A172 (cell line): ENCODE measurements around the gene ESPL1. TPM values are rescaled to one million over a fixed set of nuclear protein-coding genes. Genes with fewer than 3 reads are reported as not detected.
A peak's percentile ranks its signal among the peaks of the same experiment; 100 is the strongest.
"Not testable (repeated sequence)": the region's sequence is repeated elsewhere in the genome, so short reads cannot be mapped to it uniquely, and the experiment has no call there.

Experiments
- DNase-seq: peaks from one replicate; pipeline ENCODE4 v3.0.0-alpha.2; 2015; ENCODE audit warnings: low spot score
- total RNA-seq: library from RNA; depleted of rRNA; stranded (reverse); fragments of >200 nt; shearing (Covaris generic); gene quantifications from 2 replicates; pipeline ENCODE4 v1.2.3, GENCODE V29; 2014

ESPL1 gene
- total RNA-seq, 1 experiment from 2014 or later, result 29.4 TPM

DNA sequence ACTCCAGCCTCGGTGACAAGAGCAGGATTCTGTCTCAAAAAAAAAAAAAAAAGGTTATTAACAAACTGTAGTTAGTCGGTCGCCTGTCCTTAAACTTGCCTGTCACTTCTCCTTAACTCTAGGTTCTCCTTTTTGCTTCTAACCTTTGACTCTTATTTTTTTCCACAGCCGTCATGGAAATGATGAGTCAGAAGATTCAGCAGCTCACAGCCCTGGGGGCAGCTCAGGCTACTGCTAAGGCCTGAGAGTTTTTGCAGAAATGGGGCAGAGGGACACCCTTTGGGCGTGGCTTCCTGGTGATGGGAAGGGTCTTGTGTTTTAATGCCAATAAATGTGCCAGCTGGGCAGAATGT, 31.0 kb downstream of the ESPL1 start:
- peak; percentile 63 for DNase-seq

DNA sequence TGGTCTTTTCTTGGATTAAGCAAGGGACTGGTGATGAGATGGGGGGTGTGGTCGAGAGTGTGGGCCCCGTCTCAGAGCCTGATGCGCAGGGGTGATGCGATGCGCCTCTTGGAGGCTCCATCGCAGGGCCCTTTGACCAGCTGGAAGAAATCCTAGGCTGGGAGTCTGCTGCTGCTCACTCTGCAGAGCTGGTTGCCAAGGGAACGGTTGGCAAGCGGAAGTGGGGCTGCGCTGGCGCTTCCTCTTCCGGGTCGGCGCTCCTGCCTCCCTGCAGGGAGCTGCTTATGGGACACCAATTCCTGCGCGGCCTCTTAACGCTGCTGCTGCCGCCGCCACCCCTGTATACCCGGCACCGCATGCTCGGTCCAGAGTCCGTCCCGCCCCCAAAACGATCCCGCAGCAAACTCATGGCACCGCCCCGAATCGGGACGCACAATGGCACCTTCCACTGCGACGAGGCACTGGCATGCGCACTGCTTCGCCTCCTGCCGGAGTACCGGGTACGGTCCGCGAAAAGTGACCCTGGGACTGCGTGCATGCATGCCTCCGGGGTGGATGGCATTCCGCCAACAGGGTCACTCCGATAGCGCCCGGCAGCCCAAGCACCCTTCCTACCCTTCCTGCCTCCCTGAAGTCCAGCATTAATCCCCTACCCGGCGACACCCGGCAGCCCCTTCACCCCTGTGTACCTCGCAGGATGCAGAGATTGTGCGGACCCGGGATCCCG, 31.5 kb downstream of the ESPL1 start, which contains the start of gene MYG1:
Gene MYG1, plus strand, starts transcription at position 242 of the 727 bp plus-strand sequence. Its CDS starts 43 bp downstream, at position 285.
- DNase-seq, result peak; percentile 81

DNA sequence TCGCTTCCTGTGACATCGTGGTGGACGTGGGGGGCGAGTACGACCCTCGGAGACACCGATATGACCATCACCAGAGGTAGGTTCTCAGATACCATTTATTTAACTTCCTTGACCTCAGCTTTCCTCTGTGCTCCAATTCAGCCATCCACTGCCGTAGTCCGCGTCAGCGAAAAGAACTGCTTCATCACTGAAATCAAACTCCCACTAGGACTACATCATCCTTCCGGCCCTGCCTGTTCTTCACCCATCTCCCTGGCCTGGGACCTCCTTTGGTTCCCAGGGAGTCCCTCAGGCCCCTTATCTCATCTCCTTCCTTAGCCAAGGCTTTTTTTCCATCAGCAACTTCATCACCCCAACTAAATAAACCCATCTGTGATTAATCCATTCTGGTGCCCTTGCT, 32.1 kb downstream of the ESPL1 start:
- peak; percentile 28 for DNase-seq

DNA sequence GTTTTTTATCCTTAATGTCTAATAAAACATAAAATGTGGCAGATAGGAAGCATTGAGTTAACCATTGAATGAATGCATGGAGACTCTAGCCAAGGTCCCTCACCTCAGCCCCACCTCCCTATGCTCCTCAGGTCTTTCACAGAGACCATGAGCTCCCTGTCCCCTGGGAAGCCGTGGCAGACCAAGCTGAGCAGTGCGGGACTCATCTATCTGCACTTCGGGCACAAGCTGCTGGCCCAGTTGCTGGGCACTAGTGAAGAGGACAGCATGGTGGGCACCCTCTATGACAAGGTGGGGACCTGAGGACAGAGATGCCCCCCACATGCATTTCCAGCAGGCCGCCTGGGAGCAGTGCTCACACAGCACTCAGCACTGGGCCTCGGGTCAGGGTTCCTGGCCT, 34.8 kb downstream of the ESPL1 start:
- DNase-seq, result no peak

DNA sequence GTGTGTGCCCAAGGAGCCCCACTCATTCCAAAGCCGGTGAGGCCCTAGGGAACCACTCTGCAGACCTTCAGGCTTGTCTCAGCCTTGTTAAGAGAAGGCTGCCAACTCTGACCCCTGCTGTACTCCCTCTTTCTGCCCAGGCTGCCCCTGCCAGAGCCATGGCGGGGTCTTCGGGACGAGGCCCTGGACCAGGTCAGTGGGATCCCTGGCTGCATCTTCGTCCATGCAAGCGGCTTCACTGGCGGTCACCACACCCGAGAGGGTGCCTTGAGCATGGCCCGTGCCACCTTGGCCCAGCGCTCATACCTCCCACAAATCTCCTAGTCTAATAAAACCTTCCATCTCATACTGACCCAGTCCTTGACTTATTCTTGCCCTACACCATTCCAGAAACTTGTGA, 38.7 kb downstream of the ESPL1 start:
- no peak for DNase-seq

DNA sequence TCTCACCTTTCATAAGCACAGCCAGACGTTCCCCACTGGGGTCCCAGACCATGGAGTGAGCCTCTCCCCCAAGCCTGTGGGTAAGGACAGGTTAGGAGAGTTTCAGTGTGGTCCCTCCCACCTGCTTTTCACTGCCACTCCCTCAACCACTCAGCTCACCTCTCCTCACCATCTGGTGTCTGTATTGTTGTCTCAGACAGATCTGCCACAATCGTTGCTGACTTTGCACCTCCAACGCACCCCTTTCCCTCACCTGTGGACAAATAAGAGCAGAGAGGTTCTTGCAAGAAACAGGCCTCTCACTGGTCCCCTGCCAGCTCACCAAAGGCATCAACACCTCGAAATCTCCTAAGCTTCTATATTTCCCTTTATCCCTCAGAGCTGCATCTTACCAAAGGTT, 40.2 kb downstream of the ESPL1 start:
- DNase-seq, result no peak

DNA sequence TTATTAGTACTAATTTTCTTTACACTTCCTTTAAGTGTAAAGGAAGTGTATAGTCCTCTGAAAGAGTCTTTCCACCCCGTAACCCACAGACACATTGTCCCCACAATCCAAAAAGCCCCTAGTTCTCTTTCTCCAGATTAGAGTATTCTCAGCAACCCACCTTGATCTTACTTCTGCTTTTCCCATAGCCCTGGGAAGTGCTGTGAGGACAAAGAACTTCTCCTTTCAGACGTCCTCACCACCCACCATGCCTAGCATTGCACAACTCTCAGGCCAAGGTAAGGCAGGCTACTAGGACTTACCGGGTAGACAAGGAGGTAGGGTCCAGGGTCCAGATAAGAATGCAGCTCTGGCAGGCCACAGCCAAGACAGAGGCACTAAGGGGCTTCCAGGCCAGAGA, 45.9 kb downstream of the ESPL1 start:
- no peak for DNase-seq

DNA sequence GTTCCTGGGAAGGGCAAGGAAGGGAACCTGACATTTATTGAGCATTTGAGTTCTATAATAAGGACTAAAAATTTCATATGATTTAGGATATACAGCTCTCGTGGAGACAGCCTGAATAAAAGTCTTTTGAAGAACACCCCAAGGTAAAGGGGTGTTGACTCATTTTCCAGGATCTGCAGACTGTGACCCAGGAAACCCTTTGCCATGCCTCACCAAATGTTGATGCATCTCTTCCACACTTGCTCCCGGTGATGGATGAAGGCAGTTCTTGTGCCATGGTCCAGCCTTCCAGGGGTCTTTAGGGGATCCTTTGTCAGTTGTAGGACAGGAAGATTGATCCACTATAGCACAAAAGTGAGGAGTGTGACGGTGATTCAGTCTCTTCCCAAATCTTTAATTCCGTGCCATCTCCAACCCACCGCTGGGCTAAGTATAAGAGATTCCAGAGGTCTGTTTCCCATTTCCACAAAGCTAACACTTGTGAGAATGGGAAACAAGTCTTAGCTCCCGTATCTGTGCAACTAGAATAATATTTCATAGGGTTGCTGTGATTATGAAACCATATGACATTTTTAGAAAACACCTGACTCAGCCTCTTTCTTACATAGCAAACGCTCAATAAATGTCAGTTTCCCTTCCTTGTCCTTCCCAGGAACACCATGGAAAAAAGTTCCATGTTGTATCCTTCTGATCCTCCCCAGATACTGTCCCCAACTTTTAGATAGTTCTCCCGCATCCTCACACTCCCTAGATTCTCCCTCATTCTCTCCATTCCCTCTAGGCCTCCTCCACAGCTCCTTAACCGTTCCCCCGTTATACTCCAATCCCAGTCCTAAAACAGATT, 52.5 kb downstream of the ESPL1 start:
- DNase-seq, result peak; percentile 19

DNA sequence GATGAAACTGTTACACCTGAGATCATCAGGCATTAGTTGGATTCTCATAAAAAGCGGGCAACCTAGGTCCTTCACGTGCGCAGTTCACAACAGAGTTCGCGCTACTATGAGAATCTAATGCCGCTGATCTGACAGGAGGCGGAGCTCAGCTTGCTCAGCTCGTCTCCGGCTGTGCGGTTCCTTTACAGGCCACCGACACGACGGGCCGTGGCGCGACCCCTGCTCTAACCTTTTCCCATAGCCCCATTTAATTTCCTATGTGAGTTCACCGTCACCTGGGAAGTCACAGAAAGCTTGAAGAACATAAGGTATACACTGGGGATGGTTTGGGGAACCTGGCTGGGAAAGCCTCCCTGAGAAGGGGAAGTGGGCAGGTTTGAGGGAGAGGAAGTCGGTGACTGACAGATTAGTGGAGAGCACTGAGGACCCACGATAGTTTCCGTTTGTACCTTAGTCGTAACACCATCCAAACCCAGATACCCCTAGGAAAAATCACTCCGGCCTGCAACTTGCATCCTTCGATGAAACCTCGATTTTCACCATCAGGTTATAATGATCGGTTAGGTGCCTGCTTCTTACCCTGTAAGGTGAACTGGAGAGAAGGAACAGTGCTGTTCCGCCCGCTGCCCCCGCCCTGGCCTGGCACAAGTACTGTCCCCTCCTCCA, 56.1 kb downstream of the ESPL1 start:
- DNase-seq, result no peak

DNA sequence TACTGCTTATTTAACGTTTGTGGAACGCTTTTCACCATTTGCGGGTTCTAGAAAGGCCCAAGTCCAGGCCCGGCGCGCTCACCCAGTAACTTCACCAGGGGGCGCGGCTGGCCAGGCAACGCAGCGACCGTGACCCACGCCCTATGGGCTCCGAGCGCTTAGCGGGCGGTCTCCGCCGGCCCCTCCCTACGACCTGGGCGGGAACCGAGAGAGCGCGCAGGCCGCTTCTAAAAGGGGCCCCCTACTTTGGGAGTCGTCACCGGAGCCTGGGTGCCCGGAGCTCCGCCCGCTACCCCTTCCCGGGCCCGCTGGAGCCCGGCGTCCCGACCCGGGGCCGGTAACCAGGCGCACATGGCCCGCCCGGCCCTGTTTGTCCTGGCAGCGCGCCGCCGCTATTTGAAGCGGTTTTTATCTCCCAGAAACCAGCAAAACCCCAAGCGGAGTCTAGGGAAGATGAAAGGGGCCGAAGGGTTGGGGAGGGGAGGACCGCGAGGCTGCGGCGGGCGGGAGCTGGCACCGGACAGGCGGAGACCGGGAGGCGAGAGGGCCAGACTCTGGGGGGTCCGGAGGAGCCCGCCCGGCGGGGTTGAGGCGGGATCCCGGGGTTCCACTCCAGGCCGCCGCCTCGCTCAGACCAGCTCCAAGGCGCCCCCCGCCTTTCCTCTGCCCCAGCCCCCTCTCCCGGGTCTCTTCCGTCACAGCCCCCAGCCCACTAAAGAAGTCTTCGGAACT, 56.8 kb downstream of the ESPL1 start:
- DNase-seq, result peak; percentile 80

DNA sequence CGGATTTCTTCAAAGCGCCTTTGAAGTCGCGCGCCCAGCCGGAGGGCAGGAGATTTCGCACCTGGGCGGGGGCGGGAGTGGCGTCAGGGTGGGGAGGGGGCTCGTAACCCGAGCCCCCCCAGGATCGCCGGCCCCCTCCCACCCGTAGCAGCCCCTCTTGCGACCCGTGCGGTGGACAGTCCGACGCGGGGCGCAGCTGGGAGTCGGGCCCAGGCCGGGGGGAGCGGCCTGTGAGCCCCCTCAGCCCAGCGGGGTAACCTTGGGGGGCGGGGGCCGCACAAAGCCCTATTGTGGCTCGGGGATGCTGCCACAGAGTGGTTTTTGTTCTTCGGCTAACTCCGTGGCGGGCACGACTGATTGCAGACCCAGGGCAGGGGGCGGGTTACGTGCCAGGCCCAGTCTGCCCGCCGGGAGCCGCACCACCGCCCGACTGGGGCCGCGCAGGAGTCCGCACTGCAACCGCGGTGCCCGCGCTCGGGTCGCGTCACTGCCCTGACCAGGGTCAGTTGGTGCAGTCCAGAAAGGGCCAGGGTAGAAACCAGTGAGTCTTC, 57.5 kb downstream of the ESPL1 start:
- DNase-seq, result no peak

DNA sequence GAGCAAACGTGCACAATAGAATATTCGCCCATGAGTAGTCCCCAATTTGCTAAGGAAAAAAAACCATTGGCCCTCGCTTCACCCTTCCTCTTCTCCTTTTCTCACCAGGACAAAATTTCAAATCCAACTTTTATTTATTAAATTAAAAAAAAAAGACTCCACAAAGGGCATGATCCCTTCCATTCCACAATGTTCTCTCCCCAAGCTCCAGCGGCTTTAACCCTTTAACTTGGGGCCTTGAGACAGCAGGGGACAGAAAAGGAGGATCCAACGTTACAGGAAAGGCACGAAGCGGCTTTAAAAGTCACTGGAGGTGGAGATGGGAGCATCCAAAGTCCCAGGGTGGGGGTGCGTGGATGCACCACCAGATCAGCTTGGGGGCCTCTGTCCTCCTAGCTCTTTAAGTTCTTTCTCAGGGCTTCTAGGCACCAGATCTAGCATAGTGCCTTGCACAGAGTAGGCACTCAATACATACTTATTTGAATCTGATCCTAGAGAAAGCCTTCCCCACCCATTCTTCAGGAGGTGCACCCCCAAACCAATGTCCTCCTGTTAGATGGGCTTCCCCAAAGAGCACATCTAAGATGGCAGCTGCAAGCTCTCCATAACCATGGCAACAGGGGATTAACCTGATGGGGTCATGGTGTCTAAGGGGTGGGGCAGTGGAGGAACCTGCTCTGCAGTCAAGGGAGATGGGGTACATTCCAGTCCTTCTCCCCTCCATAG, 58.5 kb downstream of the ESPL1 start:
- DNase-seq, result no peak

DNA sequence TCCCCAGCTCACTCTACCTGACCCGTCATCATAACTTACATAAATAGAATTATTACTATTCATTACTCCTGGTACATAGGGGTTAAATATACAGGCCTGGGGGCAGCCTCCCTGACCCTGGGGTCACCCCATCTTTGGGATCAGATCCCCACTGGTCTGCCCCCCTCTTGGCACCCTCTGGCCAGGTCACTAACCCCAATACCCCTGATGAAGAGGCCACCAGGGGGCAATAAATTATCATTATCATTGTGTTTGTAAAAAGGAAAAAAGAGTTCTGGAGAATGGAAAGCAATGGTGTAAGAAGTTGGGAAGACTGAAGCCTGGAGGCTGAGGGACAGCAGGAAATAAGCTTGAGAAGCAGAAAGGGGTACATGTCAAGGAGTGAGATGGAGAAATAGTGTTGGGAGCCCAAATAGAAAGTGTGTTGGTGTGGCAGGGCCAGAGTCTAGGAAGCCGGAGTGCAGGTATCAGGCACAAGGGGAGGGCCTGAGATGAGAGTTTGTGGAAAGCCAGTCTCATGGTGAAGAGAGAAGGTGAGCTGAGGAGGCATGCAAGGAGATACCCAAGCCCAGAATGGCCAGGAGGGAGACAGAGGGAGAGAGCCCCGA, 59.4 kb downstream of the ESPL1 start:
- DNase-seq, result no peak

DNA sequence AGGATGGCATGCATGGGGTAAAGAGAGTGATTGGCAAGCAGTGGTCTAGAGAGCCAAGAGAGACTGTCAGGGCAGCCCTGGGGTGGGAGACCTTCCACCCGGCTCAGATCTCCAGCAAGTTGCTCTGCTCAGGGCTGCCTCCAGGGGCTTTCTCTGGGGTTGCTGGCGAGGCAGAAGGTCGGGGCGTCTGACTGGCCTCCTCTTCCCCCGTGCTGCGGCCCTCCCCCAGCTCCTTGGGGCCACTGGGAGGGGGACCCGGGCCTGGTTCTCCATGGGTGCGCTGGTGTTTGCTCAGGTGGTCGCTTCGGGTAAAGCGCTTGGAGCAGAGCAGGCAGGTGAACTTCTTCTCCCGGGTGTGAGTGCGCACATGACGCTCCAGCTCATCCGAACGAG, 59.9 kb downstream of the ESPL1 start:
- DNase-seq, result no peak

DNA sequence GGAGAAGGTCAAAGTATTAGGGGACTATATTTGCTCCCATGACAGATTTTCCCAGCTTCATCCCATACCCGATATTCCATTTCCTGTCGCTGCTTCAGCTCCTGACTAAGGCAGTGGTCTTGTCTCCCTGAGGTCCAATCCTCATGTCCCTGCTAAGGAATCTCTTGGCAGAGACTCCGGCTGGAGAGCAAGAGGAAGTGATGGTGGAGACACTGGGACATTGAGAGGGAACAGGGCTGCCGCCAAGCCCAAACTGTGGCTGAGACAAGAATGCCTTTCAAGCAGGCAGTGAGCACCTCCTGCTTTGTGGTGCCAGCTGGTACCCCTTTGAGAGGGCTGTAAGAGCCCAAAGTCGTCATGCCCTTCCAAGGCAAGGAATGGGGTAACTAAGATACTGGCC, 62.6 kb downstream of the ESPL1 start:
- no peak for DNase-seq

DNA sequence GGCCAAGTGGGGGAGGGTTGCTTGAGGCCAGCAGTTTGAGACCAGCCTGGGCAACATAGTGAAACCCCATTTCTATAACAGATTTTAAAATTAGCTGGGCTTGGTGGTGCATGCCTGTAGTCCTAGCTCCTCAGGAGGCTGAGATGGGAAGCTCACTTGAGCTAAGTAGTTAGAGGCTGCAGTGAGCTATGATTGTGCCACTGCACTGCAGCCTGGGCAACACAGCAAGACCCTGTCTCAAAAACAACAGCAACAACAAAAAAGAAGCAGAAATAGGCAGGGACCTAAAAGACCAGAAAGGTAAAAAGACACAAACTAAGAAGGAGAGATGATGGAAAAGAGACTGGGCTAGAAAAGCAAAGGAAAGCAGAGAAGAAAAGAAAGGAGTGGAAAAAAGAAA, 64.2 kb downstream of the ESPL1 start:
- DNase-seq, result not testable (repeated sequence)

DNA sequence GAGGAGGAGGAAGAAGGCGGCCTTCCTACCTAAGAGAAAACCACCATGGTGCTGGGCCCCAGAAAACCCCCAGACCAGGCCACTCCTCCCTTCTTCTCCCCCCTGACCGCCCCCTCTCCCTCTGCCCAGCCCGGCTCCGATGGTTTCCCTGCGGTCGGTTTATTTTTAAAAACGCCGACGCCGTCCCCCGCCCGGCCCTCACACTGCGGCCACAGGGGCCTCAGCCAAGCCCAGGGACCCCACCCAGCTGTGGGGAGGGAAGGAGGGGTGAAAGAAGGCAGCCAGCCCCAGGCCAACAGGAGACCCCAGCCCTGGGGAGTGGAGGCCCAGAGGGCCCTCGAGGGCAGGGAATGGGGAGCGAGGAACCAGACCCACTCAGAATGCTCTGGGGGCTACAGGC, 64.6 kb downstream of the ESPL1 start:
- no peak for DNase-seq

DNA sequence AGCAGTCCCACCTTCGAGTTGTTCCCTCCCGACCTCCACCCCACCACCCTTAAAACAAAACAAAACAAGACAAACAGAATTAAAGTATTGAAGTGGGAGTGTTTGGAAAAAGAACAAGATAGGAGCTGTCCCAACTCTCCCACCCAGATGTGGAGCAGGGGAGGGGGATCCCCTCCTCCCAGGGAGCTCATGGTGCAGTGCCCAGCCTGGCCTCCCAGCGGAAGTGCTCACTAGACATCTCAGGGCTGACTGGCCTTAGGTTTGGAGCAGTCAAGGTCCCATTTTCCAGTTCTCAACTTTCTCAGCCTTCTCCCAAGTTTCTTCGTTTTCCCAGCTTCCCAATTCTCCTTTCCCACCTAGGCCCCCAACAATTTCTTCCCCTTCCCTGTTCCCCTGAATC, 65.2 kb downstream of the ESPL1 start:
- DNase-seq, result no peak

DNA sequence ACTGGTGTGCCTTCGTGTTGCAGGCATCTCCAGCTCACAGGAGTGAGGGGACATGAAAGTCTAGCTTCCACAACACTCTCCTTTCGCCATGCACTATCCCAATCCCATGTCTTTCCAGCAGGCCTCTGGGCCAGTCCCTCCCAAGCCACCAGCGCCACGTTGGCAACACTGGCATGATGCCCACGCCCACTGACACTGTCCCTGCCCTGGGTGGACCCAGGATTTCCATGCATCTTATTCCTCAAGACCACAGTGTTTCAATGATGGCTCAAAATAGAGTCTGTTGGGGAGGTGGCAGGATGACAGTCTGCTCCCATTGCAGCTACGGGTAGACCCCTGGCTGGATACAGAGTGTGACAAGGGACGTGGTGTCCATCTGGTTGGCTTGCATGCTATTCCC, 65.7 kb downstream of the ESPL1 start:
- DNase-seq, result no peak

DNA sequence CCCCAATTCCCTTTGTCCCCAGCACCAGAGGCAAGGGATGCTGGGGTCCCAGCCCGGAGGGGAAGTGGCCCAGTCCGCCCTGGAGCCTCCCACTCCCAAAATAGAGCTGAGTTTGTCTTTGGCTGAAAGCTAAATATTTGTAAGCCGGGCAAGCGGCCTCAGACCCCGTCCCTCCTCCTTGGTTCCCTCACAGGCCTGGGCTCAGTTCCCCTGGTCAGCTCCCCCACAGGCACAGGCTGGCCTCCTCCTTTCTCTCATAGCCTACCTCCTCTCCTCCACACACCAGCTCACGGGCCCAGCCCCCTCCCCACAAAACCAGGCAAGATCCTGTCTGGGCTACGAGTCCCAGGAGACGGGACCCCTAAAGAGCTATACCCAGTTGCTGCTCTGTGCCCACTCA, 66.7 kb downstream of the ESPL1 start:
- no peak for DNase-seq
